ENCODE data around the gene BPGM. TPM values are rescaled to one million over a fixed set of nuclear protein-coding genes. Genes with fewer than 3 reads are reported as not detected.
A peak's percentile ranks its signal among the peaks of the same experiment; 100 is the strongest.

Gene BPGM
- total RNA-seq, 1 experiment from 2014 or later: 10.0 TPM

DNA sequence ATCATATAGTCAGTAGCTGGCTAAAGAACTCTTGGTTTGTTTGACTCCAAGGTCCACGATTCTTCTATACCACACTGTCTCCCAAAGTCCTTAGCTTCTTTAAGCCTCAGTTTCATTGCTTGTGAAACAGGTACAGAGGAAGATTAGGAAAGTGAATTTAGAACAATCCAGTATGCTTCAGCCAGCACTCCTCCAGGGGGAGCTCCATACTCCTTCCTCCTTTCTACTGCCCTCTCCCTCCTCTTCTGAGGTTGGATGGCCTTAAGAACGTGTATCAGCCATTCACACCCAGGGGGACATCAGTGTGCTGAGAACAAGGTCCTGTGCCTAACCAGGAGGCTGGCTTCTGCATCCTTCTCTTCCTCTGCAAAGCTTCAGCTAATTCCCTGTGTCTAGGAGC is 78.0 kb downstream of the BPGM start:
- intact Hi-C loops (cut with micrococcal nuclease): no loop called here
- no peak overlapping the region for H3K4me3 ChIP-seq (replicated peaks in 1 of 2; ENCODE audit: low read depth in 1 of 2, low read length in 2 of 2)
- no peak for TF ChIP-seq FOSL1 (IDR thresholded peaks at IDR 0.05; ENCODE audit: low read depth)
- no peak for TF ChIP-seq CBX3 (IDR thresholded peaks at IDR 0.05; ENCODE audit: low read depth)
- no peak for TF ChIP-seq POLR2A (IDR thresholded peaks at IDR 0.05; ENCODE audit: borderline replicate concordance, extremely low read depth, insufficient read depth, insufficient read length)
- TF ChIP-seq RAD21 (IDR thresholded peaks at IDR 0.05; ENCODE audit: low read depth): peak; percentile 66
- no peak for TF ChIP-seq REST (IDR thresholded peaks at IDR 0.05; ENCODE audit: low read depth)
- TF ChIP-seq ATF3 (IDR thresholded peaks at IDR 0.05): no peak
- no peak for TF ChIP-seq EZH2 (IDR thresholded peaks at IDR 0.05)
- TF ChIP-seq EGR1 (IDR thresholded peaks at IDR 0.05; ENCODE audit: low read depth): no peak
- no peak for TF ChIP-seq ELF1 (IDR thresholded peaks at IDR 0.05; ENCODE audit: borderline replicate concordance, low read depth)
- no peak for TF ChIP-seq MAX (IDR thresholded peaks at IDR 0.05)
- TF ChIP-seq, protein P1, sequence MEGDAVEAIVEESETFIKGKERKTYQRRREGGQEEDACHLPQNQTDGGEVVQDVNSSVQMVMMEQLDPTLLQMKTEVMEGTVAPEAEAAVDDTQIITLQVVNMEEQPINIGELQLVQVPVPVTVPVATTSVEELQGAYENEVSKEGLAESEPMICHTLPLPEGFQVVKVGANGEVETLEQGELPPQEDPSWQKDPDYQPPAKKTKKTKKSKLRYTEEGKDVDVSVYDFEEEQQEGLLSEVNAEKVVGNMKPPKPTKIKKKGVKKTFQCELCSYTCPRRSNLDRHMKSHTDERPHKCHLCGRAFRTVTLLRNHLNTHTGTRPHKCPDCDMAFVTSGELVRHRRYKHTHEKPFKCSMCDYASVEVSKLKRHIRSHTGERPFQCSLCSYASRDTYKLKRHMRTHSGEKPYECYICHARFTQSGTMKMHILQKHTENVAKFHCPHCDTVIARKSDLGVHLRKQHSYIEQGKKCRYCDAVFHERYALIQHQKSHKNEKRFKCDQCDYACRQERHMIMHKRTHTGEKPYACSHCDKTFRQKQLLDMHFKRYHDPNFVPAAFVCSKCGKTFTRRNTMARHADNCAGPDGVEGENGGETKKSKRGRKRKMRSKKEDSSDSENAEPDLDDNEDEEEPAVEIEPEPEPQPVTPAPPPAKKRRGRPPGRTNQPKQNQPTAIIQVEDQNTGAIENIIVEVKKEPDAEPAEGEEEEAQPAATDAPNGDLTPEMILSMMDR (IDR thresholded peaks at IDR 0.05 in 2 of 3, conservative IDR thresholded peaks at IDR 0.05 in 1 of 3; ENCODE audit: borderline replicate concordance in 1 of 3, insufficient read depth in 1 of 3, low read depth in 2 of 3, low read length in 2 of 3): peak; percentile 58 to 75 (median 71); a peak in 5 of 6 replicates
- TF ChIP-seq YY1 (IDR thresholded peaks at IDR 0.05; ENCODE audit: extremely low read depth, insufficient replicate concordance, low read depth, low read length): peak; percentile 17
- TF ChIP-seq JUND (IDR thresholded peaks at IDR 0.05): no peak
- no peak for TF ChIP-seq TCF7L2 (IDR thresholded peaks at IDR 0.05; ENCODE audit: borderline replicate concordance, extremely low read depth, insufficient read depth, insufficient read length)
- H3K79me2 ChIP-seq (ENCODE audit: insufficient read depth, low read length): no peaks in the 10 kb centered on the region
- no peaks in the 10 kb centered on the region for H4K20me1 ChIP-seq (ENCODE audit: insufficient read depth)
- peak; percentile 99 for ATAC-seq
- H3K27ac ChIP-seq (ENCODE audit: low read depth, low read length): no peak overlapping the region
- no peaks in the 10 kb centered on the region for H3K9me3 ChIP-seq (ENCODE audit: control insufficient read depth in 1 of 2, insufficient read depth in 1 of 2, low read depth in 1 of 2, low read length in 2 of 2)
- no peaks in the 10 kb centered on the region for H3K27me3 ChIP-seq (ENCODE audit: insufficient read depth, low read length)
- no peak overlapping the region for H3K4me2 ChIP-seq (ENCODE audit: low read length)
- H3K36me3 ChIP-seq (ENCODE audit: control insufficient read depth in 1 of 2, insufficient read depth in 2 of 2, low read length in 2 of 2): no peaks in the 10 kb centered on the region
- H2AFZ ChIP-seq (ENCODE audit: low read depth, low read length, poor library complexity, severe bottlenecking): peak overlapping the region; percentile 70
- RAD21 ChIA-PET (ENCODE audit: low non-redundant PET in 1 of 2, low total read pairs in 2 of 2, uncharacterized antibody in 2 of 2, unreplicated experiment in 2 of 2): no interaction called here
- POLR2A ChIA-PET: interaction anchor here (0.5 kb wide), 1 partner anchor 9 kb away, joined by 3 read pairs; no protein-coding TSS in a partner anchor
- no peaks in the 10 kb centered on the region for H3K9me2 ChIP-seq (ENCODE audit: insufficient read depth)
- H3K9ac ChIP-seq (ENCODE audit: low read length): no peak overlapping the region
- CTCF ChIA-PET: interaction anchor here (1.0 to 1.9 kb wide), 9 partner anchors 8 to 229 kb away, joined by 3 to 8 read pairs (median 3); no protein-coding TSS in a partner anchor
- DNase-seq (ENCODE audit: low read depth, low spot score): peak; percentile 48
- BruUV-seq (replicated peaks): no TSS peak
- H3K4me1 ChIP-seq (ENCODE audit: control insufficient read depth in 1 of 2, insufficient read depth in 2 of 2, low read length in 2 of 2): no peaks in the 10 kb centered on the region

Measured in HCT116 (cell line).